Chondrocyte (in vitro differentiated cells): ENCODE data around the gene GPR61. TPM values are rescaled to one million over a fixed set of nuclear protein-coding genes. Genes with fewer than 3 reads are reported as not detected.
A peak's percentile ranks its signal among the peaks of the same experiment; 100 is the strongest.

ENCODE experiments used
- DNase-seq: peaks from one replicate; pipeline ENCODE4 v3.0.0; 2021; ENCODE audit warnings: mixed read lengths, low spot score
- H3K27ac Mint-ChIP-seq: one replicate; pipeline ENCODE4 v1.8.0; 2021; ENCODE audit warnings: mild to moderate bottlenecking, moderate library complexity, mixed read lengths; ENCODE audit not compliant: unreplicated experiment
- H3K27me3 Mint-ChIP-seq: 2 replicates; pipeline ENCODE4 v1.8.0; 2021; ENCODE audit warnings: low read depth, mixed read lengths
- H3K36me3 Mint-ChIP-seq: 2 replicates; pipeline ENCODE4 v1.8.0; 2021; ENCODE audit warnings: low read depth, mixed read lengths
- H3K4me1 Mint-ChIP-seq: 2 replicates; pipeline ENCODE4 v1.8.0; 2021; ENCODE audit warnings: low read depth, mild to moderate bottlenecking, mixed read lengths
- H3K4me3 Mint-ChIP-seq: one replicate; pipeline ENCODE4 v1.8.0; 2021; ENCODE audit warnings: mild to moderate bottlenecking, moderate library complexity, mixed read lengths; ENCODE audit not compliant: unreplicated experiment
- H3K9me3 Mint-ChIP-seq: 2 replicates; pipeline ENCODE4 v1.8.0; 2021; ENCODE audit warnings: low read depth, mixed read lengths
- total RNA-seq: library from RNA; stranded (reverse); gene quantifications from 3 replicates; pipeline ENCODE4 v1.2.1, GENCODE V29; 2021
- TF ChIP-seq, protein P1 (sequence below): fragments of 200-600 bp; sonication (generic); IDR thresholded peaks from 2 replicates; pipeline ENCODE4 v1.5.0; 2021; ENCODE audit warnings: antibody characterized with exemption, mild to moderate bottlenecking, moderate library complexity

Gene GPR61
- total RNA-seq, 1 donor from 2014 or later, result not detected

DNA sequence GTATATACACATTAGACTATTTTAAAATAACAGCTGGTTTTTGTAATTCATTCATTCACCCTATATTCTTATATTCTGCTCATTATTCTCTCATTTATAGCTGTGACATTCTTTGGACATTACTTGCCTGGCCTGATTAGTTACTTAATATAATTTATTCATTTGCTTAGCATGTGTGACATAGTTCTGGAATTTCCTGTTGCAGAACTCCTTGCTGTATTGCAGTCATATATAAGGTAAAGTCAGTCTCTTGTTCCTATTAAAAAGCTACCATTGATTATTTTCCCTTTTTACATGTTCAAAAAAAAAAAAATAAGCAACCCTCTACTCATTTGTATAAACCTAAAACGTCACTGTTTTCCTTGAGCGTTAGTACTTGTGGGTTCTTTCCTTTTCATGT lies 55.9 kb downstream of the GPR61 start:
- peaks cover 17% of the 10 kb centered on the region for H3K4me1 Mint-ChIP-seq
- no peak overlapping the region for H3K4me3 Mint-ChIP-seq
- H3K36me3 Mint-ChIP-seq, result peaks cover 15% of the 10 kb centered on the region
- no peaks in the 10 kb centered on the region for H3K9me3 Mint-ChIP-seq
- TF ChIP-seq, protein P1, sequence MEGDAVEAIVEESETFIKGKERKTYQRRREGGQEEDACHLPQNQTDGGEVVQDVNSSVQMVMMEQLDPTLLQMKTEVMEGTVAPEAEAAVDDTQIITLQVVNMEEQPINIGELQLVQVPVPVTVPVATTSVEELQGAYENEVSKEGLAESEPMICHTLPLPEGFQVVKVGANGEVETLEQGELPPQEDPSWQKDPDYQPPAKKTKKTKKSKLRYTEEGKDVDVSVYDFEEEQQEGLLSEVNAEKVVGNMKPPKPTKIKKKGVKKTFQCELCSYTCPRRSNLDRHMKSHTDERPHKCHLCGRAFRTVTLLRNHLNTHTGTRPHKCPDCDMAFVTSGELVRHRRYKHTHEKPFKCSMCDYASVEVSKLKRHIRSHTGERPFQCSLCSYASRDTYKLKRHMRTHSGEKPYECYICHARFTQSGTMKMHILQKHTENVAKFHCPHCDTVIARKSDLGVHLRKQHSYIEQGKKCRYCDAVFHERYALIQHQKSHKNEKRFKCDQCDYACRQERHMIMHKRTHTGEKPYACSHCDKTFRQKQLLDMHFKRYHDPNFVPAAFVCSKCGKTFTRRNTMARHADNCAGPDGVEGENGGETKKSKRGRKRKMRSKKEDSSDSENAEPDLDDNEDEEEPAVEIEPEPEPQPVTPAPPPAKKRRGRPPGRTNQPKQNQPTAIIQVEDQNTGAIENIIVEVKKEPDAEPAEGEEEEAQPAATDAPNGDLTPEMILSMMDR, result no peak
- no peaks in the 10 kb centered on the region for H3K27me3 Mint-ChIP-seq
- no peak for DNase-seq
- peak overlapping the region; percentile 71 for H3K27ac Mint-ChIP-seq

Other genes with a start within 250 kb of the GPR61 start
- not detected in 3 replicates for gene MYBPHL, start 232.9 kb upstream of the GPR61 start, total RNA-seq
- 84.1 to 107 TPM (median 107 TPM) in 3 replicates for gene SORT1, start 142.0 kb upstream of the GPR61 start, total RNA-seq
- 80.2 to 90.5 TPM (median 84.3 TPM) in 3 replicates for gene PSMA5, start 113.4 kb upstream of the GPR61 start, total RNA-seq
- 0.75 to 1.3 TPM (median 1.1 TPM) in 3 replicates for gene SYPL2, start 73.3 kb upstream of the GPR61 start, total RNA-seq
- 3.6 to 4.3 TPM (median 4.3 TPM) in 3 replicates for gene ATXN7L2, start 56.0 kb upstream of the GPR61 start, total RNA-seq
- gene CYB561D1, start 45.8 kb upstream of the GPR61 start, total RNA-seq, result 10.2 to 10.8 TPM (median 10.7 TPM) in 3 replicates
- 3.1 to 4.6 TPM (median 4.5 TPM) in 3 replicates for gene AMIGO1, start 30.1 kb upstream of the GPR61 start, total RNA-seq
- 10.7 to 11.3 TPM (median 10.8 TPM) in 3 replicates for gene GNAI3, start 8.7 kb downstream of the GPR61 start, total RNA-seq
- not detected in 3 replicates for gene GNAT2, start 79.7 kb downstream of the GPR61 start, total RNA-seq
- 70.6 to 100 TPM (median 74.2 TPM) in 3 replicates for gene AMPD2, start 80.0 kb downstream of the GPR61 start, total RNA-seq
- 14.5 to 20.8 TPM (median 14.8 TPM) in 3 replicates for gene GSTM4, start 116.2 kb downstream of the GPR61 start, total RNA-seq
- 24.6 to 41.3 TPM (median 25.8 TPM) in 3 replicates for gene GSTM2, start 128.2 kb downstream of the GPR61 start, total RNA-seq
- 8.9 to 17.8 TPM (median 17.8 TPM) in 3 replicates for gene GSTM1, start 147.9 kb downstream of the GPR61 start, total RNA-seq
- gene GSTM5, start 172.4 kb downstream of the GPR61 start, total RNA-seq, result not detected in 3 replicates
- 51.2 to 63.8 TPM (median 61.5 TPM) in 3 replicates for gene GSTM3, start 201.2 kb downstream of the GPR61 start, total RNA-seq
- not detected in 3 replicates for gene EPS8L3, start 224.1 kb downstream of the GPR61 start, total RNA-seq